GM23338 (cell line): Measurements from ENCODE around the gene IRX1. TPM values are rescaled to one million over a fixed set of nuclear protein-coding genes. Genes with fewer than 3 reads are reported as not detected.

ENCODE experiments used
- ATAC-seq: fragments of 200-7000 bp; cut with Tn5 transposase; 3 replicates; pipeline ENCODE4 v1.9.1; 2020
- DNase-seq: peaks from one replicate; pipeline ENCODE4 v3.0.0-alpha.2; 2015; ENCODE audit warnings: low spot score
- H2AFZ ChIP-seq: fragments of 200-600 bp; sonication (generic); 2 replicates; pipeline ENCODE4 v1.8.0; 2016; ENCODE audit warnings: antibody characterized with exemption, mild to moderate bottlenecking, moderate library complexity
- H3F3A ChIP-seq: fragments of 200-600 bp; sonication (generic); replicated peaks from 2 replicates; pipeline ENCODE4 v1.8.0; 2017; ENCODE audit warnings: antibody characterized with exemption, mixed run types, low read depth
- H3K27ac ChIP-seq: fragments of 200-600 bp; sonication (generic); 2 replicates; pipeline ENCODE4 v1.6.1; 2016; ENCODE audit warnings: low read depth
- H3K27me3 ChIP-seq: fragments of 200-600 bp; sonication (generic); 2 replicates; pipeline ENCODE4 v1.8.0; 2016; ENCODE audit warnings: mild to moderate bottlenecking, mixed run types, moderate library complexity; ENCODE audit not compliant: insufficient read depth
- H3K36me3 ChIP-seq: fragments of 200-600 bp; sonication (generic); 2 replicates; pipeline ENCODE4 v1.8.0; 2016; ENCODE audit warnings: mild to moderate bottlenecking; ENCODE audit not compliant: insufficient read depth
- H3K4me1 ChIP-seq: fragments of 200-600 bp; sonication (generic); 2 replicates; pipeline ENCODE4 v1.8.0; 2016; ENCODE audit warnings: mild to moderate bottlenecking, moderate library complexity; ENCODE audit not compliant: insufficient read depth
- H3K4me2 ChIP-seq: fragments of 200-600 bp; sonication (generic); 2 replicates; pipeline ENCODE4 v1.7.1; 2017; ENCODE audit warnings: mixed run types
- H3K4me3 ChIP-seq: fragments of 200-600 bp; sonication (generic); 2 replicates; pipeline ENCODE4 v1.6.1; 2016; ENCODE audit warnings: mixed run types
- H3K79me2 ChIP-seq: fragments of 200-600 bp; sonication (generic); replicated peaks from 2 replicates; pipeline ENCODE4 v1.8.0; 2017; ENCODE audit warnings: mild to moderate bottlenecking; ENCODE audit not compliant: insufficient read depth
- H3K9me2 ChIP-seq: fragments of 200-600 bp; sonication (generic); 2 replicates; pipeline ENCODE4 v1.8.0; 2017; ENCODE audit not compliant: insufficient read depth
- H4K20me1 ChIP-seq: fragments of 200-600 bp; sonication (generic); replicated peaks from 2 replicates; pipeline ENCODE4 v1.8.0; 2017; ENCODE audit warnings: mild to moderate bottlenecking; ENCODE audit not compliant: insufficient read depth
- H3K27ac Mint-ChIP-seq: 2 replicates; pipeline ENCODE4 v1.8.0; 2020; ENCODE audit warnings: inconsistent platforms, mild to moderate bottlenecking, moderate library complexity, mixed read lengths
- H3K27me3 Mint-ChIP-seq: 3 replicates; pipeline ENCODE4 v1.8.0; 2022; ENCODE audit warnings: low read depth, mild to moderate bottlenecking, moderate library complexity, mixed read lengths, inconsistent platforms; ENCODE audit not compliant: insufficient read depth, poor library complexity
- H3K36me3 Mint-ChIP-seq: 3 replicates; pipeline ENCODE4 v1.8.0; 2021; ENCODE audit warnings: low read depth, mild to moderate bottlenecking, inconsistent platforms, moderate library complexity, mixed read lengths
- H3K4me1 Mint-ChIP-seq: 3 replicates; pipeline ENCODE4 v1.8.0; 2020; ENCODE audit warnings: mild to moderate bottlenecking, inconsistent platforms, mixed read lengths
- H3K4me3 Mint-ChIP-seq: 3 replicates; pipeline ENCODE4 v1.8.0; 2021; ENCODE audit warnings: moderate library complexity, mild to moderate bottlenecking, inconsistent platforms, mixed read lengths
- H3K9me3 Mint-ChIP-seq: 3 replicates; pipeline ENCODE4 v1.8.0; 2020; ENCODE audit warnings: moderate library complexity, mild to moderate bottlenecking, inconsistent platforms, mixed read lengths
- CREB1 ChIP-seq: fragments of 250-450 bp; sonication (Bioruptor Pico); IDR thresholded peaks from 2 replicates; pipeline ENCODE4 v1.5.0; 2020; ENCODE audit warnings: low read depth, mild to moderate bottlenecking, moderate library complexity
- EZH2 ChIP-seq: fragments of 200-600 bp; sonication (generic); IDR thresholded peaks from one replicate; pipeline ENCODE4 v1.8.0; 2017; ENCODE audit warnings: antibody characterized with exemption, mild to moderate bottlenecking, low read depth; ENCODE audit not compliant: unreplicated experiment
- JUNB ChIP-seq: IDR thresholded peaks from one replicate; pipeline ENCODE4 v1.6.1; 2016; ENCODE audit warnings: antibody characterized with exemption; ENCODE audit not compliant: unreplicated experiment
- NANOG ChIP-seq: IDR thresholded peaks from 2 replicates; pipeline ENCODE4 v1.6.1; 2016; ENCODE audit warnings: antibody characterized with exemption, borderline replicate concordance
- ZNF331 ChIP-seq: fragments of 250-450 bp; sonication (Bioruptor Pico); IDR thresholded peaks from 2 replicates; pipeline ENCODE4 v1.5.0; 2020; ENCODE audit warnings: low read depth, mild to moderate bottlenecking, moderate library complexity
- polyA plus RNA-seq: library from polyadenylated mRNA; unstranded; fragments of >200 nt; fragmentation: Nextera tagmentation; extraction: Ambion mirVana; gene quantifications from 2 replicates; pipeline ENCODE4 v1.2.1, GENCODE V29; 2016
- total RNA-seq: library from RNA; depleted of rRNA; stranded (reverse); fragments of >200 nt; shearing (Covaris generic); gene quantifications from 2 replicates; pipeline ENCODE4 v1.2.3, GENCODE V29; 2014
- TF ChIP-seq, protein P1 (sequence below): IDR thresholded peaks from one replicate; pipeline ENCODE4 v1.6.1; 2018; ENCODE audit warnings: antibody characterized with exemption; ENCODE audit not compliant: unreplicated experiment
- TF ChIP-seq, protein P2 (sequence below): fragments of 250-450 bp; sonication (Bioruptor Pico); IDR thresholded peaks from 2 replicates; pipeline ENCODE4 v1.5.0; 2020; ENCODE audit warnings: mild to moderate bottlenecking, moderate library complexity

The IRX1 gene
- total and polyA plus RNA-seq, 2 experiments from 2014 or later = 0.11 to 1.8 TPM

DNA sequence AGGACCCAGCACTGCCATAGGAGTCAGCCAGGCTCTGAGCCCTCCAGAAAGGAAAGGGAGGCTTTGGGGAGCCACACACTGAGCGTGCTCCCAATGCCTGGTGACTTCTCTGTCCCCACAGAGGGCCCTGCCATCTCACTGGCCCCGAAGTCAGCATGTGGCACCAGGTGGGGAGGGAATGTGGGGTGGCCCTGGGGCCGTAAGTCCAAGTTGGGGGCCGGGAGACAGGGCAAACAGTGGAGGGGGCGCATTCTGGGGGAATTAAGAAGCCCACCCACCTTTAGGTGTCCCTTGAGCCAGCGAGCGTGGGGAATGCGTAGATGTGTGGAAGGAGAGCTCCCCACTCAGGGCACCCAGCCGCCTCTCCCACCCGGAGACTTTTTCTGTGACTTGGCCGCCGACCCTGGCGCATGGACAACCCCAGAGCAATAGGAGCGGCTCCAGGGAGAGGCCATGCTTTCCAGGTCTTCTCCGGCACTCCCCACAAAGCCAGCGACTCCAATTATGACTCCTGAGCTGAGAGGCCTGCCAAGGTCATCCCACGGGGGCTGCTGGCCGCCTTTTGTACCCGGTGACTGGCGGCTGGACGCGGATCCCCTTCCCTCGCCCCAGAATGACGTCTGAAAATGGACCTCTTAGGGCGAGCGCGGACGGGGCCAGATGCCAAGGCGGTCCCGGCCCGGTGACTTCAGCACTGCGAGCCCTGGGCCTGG, 9.8 kb downstream of the IRX1 start (continued):
- TF ChIP-seq, protein P1, sequence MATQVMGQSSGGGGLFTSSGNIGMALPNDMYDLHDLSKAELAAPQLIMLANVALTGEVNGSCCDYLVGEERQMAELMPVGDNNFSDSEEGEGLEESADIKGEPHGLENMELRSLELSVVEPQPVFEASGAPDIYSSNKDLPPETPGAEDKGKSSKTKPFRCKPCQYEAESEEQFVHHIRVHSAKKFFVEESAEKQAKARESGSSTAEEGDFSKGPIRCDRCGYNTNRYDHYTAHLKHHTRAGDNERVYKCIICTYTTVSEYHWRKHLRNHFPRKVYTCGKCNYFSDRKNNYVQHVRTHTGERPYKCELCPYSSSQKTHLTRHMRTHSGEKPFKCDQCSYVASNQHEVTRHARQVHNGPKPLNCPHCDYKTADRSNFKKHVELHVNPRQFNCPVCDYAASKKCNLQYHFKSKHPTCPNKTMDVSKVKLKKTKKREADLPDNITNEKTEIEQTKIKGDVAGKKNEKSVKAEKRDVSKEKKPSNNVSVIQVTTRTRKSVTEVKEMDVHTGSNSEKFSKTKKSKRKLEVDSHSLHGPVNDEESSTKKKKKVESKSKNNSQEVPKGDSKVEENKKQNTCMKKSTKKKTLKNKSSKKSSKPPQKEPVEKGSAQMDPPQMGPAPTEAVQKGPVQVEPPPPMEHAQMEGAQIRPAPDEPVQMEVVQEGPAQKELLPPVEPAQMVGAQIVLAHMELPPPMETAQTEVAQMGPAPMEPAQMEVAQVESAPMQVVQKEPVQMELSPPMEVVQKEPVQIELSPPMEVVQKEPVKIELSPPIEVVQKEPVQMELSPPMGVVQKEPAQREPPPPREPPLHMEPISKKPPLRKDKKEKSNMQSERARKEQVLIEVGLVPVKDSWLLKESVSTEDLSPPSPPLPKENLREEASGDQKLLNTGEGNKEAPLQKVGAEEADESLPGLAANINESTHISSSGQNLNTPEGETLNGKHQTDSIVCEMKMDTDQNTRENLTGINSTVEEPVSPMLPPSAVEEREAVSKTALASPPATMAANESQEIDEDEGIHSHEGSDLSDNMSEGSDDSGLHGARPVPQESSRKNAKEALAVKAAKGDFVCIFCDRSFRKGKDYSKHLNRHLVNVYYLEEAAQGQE = no peak
- TF ChIP-seq EZH2 (no peak), CREB1 (CRISPR knock-in tag) (no peak), JUNB (no peak)

DNA sequence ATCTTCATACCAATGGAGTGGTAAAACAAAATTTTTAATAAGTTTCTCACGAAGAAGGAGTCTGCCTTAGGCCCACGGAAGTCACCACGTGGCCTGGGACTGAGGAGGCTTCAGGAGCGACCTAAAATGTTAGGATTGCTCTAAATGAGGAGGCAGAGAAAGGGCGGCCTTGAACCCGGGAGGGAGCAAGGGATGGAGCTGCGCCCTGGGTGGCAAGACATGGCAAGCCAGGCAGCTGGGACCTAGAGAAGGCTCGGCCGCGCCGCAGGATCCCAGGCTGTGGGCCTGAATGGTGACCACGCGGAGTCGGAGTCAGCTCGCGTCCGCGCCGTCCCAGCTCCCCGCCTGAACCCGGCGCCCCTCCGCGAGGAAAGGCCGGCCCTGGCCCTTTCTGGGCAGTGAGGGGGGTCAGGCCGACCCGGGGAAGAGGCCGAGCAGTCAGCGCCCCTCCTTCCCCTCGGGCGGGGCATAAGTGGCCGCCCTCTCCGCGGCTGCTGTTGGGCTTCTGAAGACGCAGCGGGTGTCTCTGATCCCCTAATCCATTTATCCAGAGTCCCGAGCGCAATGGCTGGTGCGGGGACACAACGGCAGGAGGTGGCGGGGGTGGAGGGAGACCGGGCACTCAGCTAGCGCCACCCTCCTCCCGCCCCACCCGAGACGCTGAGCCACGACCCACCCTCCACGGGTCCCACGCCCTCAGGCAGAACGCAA, 10.6 kb downstream of the IRX1 start:
- DNase-seq (peak; percentile 65), ATAC-seq (peak; percentile 43)
- Histone ChIP-seq H3F3A (no peaks in the 10 kb centered on the region), H3K27me3 (peaks cover 78% of the 10 kb centered on the region), H3K36me3 (no peaks in the 10 kb centered on the region), H3K4me3 (peak overlapping the region; percentile 68), H3K4me1 (peaks cover 5% of the 10 kb centered on the region; the same call in 1 of the 2 replicates), H2AFZ (peak overlapping the region; percentile 91), H3K79me2 (no peaks in the 10 kb centered on the region), H3K27ac (no peak overlapping the region), H4K20me1 (peaks cover 3% of the 10 kb centered on the region), H3K4me2 (peak overlapping the region; percentile 90), H3K9me2 (no peaks in the 10 kb centered on the region)
- no peak for TF ChIP-seq NANOG
- TF ChIP-seq ZNF331 (CRISPR knock-in tag) = no peak
- TF ChIP-seq, protein P2, sequence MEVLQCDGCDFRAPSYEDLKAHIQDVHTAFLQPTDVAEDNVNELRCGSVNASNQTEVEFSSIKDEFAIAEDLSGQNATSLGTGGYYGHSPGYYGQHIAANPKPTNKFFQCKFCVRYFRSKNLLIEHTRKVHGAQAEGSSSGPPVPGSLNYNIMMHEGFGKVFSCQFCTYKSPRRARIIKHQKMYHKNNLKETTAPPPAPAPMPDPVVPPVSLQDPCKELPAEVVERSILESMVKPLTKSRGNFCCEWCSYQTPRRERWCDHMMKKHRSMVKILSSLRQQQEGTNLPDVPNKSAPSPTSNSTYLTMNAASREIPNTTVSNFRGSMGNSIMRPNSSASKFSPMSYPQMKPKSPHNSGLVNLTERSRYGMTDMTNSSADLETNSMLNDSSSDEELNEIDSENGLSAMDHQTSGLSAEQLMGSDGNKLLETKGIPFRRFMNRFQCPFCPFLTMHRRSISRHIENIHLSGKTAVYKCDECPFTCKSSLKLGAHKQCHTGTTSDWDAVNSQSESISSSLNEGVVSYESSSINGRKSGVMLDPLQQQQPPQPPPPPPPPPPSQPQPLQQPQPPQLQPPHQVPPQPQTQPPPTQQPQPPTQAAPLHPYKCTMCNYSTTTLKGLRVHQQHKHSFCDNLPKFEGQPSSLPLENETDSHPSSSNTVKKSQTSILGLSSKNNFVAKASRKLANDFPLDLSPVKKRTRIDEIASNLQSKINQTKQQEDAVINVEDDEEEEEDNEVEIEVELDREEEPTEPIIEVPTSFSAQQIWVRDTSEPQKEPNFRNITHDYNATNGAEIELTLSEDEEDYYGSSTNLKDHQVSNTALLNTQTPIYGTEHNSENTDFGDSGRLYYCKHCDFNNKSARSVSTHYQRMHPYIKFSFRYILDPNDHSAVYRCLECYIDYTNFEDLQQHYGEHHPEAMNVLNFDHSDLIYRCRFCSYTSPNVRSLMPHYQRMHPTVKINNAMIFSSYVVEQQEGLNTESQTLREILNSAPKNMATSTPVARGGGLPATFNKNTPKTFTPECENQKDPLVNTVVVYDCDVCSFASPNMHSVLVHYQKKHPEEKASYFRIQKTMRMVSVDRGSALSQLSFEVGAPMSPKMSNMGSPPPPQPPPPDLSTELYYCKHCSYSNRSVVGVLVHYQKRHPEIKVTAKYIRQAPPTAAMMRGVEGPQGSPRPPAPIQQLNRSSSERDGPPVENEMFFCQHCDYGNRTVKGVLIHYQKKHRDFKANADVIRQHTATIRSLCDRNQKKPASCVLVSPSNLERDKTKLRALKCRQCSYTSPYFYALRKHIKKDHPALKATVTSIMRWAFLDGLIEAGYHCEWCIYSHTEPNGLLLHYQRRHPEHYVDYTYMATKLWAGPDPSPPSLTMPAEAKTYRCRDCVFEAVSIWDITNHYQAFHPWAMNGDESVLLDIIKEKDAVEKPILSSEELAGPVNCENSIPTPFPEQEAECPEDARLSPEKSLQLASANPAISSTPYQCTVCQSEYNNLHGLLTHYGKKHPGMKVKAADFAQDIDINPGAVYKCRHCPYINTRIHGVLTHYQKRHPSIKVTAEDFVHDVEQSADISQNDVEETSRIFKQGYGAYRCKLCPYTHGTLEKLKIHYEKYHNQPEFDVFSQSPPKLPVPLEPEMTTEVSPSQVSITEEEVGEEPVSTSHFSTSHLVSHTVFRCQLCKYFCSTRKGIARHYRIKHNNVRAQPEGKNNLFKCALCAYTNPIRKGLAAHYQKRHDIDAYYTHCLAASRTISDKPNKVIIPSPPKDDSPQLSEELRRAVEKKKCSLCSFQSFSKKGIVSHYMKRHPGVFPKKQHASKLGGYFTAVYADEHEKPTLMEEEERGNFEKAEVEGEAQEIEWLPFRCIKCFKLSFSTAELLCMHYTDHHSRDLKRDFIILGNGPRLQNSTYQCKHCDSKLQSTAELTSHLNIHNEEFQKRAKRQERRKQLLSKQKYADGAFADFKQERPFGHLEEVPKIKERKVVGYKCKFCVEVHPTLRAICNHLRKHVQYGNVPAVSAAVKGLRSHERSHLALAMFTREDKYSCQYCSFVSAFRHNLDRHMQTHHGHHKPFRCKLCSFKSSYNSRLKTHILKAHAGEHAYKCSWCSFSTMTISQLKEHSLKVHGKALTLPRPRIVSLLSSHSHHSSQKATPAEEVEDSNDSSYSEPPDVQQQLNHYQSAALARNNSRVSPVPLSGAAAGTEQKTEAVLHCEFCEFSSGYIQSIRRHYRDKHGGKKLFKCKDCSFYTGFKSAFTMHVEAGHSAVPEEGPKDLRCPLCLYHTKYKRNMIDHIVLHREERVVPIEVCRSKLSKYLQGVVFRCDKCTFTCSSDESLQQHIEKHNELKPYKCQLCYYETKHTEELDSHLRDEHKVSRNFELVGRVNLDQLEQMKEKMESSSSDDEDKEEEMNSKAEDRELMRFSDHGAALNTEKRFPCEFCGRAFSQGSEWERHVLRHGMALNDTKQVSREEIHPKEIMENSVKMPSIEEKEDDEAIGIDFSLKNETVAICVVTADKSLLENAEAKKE (CRISPR knock-in tag) = no peak
- TF ChIP-seq, protein P1 = no peak
- TF ChIP-seq EZH2 = peak; percentile 20
- Mint-ChIP-seq H3K36me3 (no peaks in the 10 kb centered on the region; the same call in 2 of the 3 replicates), H3K4me1 (peaks cover 18% of the 10 kb centered on the region), H3K9me3 (peaks cover 6% of the 10 kb centered on the region; the same call in 2 of the 3 replicates), H3K4me3 (peak overlapping the region; percentile 72), H3K27ac (no peak overlapping the region), H3K27me3 (peaks cover 54% of the 10 kb centered on the region)
